Measurements from ENCODE around the gene TBX21.

Gene TBX21, protein sequence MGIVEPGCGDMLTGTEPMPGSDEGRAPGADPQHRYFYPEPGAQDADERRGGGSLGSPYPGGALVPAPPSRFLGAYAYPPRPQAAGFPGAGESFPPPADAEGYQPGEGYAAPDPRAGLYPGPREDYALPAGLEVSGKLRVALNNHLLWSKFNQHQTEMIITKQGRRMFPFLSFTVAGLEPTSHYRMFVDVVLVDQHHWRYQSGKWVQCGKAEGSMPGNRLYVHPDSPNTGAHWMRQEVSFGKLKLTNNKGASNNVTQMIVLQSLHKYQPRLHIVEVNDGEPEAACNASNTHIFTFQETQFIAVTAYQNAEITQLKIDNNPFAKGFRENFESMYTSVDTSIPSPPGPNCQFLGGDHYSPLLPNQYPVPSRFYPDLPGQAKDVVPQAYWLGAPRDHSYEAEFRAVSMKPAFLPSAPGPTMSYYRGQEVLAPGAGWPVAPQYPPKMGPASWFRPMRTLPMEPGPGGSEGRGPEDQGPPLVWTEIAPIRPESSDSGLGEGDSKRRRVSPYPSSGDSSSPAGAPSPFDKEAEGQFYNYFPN

DNA sequence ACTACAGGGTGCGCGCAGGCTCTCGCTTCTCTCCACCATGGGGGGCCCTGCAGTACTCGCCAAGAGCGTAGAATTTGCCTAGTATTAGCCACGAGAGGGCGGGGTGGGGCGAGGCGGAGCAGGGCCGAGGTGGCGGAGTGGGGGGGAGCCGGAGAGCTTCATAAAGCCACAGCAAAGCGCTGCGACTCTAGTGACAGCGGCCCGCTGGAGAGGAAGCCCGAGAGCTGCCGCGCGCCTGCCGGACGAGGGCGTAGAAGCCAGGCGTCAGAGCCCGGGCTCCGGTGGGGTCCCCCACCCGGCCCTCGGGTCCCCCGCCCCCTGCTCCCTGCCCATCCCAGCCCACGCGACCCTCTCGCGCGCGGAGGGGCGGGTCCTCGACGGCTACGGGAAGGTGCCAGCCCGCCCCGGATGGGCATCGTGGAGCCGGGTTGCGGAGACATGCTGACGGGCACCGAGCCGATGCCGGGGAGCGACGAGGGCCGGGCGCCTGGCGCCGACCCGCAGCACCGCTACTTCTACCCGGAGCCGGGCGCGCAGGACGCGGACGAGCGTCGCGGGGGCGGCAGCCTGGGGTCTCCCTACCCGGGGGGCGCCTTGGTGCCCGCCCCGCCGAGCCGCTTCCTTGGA, at the start of gene TBX21:
TBX21 (plus strand) TSS at position 190 of the 627 bp plus-strand sequence; CDS start at position 409, 219 bp downstream.
- peak; percentile 87 for DNase-seq

DNA sequence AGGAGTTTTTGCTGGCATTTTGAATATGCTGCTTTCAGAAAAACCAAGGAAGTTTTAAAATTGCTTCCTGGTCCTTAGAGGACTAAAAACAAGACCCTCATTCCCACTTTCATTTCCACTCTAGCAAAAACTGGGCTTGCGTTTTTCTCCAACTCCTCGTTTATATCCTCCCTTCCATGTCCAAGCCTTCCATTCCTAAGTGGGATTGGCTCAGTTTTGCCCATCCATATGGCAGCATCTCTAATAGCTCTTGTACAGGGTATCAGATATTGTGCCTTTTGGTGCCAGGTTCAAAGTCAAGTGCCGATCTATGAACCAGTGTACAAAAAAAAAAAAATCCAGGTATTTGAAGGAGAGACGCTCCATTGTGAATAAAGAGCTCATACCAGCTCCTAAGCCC, 49.0 kb upstream of the TBX21 start:
- no peak for DNase-seq

DNA sequence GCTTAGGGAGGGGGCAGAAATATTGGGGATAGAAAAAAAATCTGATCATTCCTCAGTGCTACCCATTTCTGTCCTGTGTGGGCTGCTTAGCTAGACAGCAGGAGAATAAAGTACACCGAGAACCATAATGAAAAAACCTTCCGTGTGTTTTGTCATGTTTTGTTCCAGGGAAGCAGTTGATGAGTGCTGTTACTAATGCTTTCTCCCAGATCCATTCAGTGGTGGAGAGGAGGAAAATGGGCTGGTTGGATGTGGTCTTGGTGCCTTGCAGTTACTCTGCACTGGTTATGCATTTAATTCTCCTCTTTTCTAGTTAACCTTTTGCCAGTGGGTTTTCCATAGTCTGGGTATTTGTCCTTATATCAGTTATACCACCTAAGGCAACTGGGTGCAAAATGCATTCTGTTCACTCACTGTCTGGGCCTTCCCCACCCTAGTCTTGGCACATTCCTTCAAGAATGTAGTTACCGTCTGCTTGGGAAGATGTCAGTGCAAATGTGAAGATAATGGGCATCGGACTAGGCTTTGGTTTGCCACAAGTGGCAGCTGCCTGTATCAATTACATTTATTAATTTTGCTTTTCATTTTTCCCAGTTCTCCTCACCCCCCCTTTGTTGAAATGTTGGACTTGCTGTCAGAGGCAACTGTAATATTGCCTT, 48.4 kb upstream of the TBX21 start:
- no peak for DNase-seq

DNA sequence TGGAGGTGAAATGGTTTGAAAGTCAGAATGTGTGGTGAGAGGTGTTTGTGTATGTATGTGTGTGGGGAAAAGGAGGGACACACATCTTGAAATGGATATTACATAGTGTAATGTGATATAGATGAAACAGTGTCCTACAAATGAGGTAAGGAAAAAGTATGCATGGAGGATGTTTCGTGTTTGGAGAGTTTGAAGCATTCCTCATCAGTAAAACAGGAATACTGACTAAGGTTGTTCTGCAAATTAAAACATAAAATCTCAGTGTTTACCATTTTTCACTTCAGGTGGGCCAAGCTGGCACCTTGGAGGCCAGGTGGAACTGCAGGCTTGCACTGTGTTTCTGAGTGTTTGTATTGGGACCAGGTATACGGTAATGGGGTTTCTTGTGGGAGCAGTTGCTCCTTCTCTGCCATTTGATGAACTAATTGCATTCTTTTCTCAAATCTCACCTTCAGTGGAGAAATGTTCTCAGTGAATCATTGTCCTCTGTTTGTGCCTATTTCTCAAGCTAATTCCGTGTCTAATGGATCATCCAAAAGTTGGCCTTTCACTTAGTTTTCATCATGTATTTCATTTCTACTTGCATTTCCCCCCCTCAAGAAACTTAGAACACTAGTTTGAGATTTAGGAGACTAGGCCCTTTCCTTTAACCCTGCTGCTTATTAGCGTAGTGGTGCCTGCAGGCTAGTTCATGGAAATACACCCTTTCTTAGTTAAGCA, 47.3 kb upstream of the TBX21 start:
- DNase-seq: no peak

DNA sequence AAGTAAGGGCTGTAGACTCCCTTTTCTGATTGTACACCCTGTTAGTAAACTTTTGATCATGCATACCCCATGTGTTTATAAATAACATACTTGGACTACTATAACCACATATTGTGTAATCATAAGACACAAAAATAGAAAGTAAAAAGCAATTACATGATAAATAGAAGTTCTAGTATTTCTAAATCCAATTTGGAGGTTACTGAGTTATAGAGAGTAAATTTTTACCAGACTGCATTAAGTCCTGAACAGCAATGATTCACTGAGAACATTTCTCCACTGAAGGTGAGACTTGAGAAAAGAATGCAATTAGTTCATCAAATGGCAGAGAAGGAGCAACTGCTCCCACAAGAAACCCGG, 46.8 kb upstream of the TBX21 start:
- no peak for DNase-seq

DNA sequence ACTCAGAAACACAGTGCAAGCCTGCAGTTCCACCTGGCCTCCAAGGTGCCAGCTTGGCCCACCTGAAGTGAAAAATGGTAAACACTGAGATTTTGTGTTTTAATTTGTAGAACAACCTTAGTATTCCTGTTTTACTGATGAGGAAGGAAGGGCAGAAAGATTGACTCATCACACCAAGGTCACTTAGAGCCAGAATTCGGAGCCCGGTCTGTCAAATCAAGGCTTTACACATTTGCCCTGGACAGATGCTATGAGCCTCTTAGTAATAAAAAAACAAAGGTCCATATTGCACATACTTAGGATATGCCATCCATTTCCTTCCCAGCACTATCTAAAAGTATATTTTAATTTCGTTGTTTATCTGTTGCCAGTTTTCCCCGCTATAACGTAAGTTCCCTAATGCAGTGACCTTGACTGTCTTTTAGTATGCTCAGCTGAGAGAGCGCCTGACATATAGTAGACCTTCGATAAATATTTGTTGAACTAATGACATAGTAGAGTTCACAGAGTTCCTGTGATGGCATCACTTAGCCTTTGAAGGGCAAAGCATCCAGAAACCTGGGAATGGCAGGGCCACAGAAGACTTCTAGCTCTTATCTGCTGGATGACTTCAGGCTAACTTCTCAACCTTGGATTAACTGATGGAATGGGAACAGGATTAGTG, 46.2 kb upstream of the TBX21 start:
- DNase-seq: peak; percentile 50

DNA sequence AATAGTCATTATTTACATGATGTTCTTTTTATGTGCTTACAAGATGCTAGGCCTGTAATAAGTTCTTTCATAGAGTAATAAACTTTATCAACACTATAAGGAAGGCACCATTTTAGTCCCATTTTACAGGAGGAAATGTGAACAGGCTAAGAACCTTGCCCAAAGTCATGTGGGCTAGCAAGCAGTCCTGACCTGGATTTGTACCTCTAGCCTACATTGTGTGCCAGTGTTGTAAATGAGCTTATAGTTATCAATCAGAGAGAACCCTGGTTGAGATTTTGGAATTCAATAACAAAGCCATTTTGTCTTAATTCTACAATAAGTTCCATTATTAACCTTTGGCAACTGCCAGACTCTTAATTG, 45.7 kb upstream of the TBX21 start:
- DNase-seq: no peak

DNA sequence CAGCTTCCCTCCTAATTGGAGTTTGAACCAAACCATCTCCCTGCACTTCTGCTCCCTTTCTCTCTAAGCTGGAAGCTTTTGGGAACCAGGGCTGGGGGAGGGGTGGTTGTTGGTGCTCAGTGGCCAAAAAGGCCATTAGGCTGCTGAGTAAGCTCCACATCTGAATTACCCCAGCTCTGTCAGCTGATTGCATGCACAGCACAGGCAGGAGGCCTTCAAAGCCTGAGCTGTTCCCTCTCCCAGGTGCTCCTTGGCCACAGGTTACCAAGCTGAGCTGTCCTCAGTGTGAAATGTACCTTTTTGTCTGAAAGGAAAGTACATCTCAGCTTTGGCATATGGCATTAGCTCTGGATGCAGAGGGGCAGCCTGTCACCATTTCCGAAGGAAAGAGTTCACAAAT, 45.3 kb upstream of the TBX21 start:
- DNase-seq: peak; percentile 51

DNA sequence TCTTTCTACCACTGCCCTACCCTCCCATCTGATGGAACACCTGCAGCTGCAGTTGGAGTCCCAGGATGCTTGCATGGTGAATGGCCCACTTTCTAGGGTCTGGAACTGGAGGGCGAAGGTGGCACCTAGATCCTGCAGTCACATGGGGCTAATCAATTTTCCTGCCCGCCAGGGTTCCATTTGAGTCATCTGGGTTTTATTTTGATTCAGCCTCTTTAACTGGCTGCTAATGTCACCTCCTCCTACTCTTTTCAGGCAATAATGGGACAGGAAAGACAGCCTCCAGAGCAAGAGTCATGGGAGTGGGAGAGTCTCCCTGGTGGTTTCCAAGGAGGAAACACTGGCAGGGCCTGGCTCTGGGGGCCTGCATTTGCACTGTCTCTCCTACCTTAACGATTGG, 42.9 kb upstream of the TBX21 start:
- no peak for DNase-seq

DNA sequence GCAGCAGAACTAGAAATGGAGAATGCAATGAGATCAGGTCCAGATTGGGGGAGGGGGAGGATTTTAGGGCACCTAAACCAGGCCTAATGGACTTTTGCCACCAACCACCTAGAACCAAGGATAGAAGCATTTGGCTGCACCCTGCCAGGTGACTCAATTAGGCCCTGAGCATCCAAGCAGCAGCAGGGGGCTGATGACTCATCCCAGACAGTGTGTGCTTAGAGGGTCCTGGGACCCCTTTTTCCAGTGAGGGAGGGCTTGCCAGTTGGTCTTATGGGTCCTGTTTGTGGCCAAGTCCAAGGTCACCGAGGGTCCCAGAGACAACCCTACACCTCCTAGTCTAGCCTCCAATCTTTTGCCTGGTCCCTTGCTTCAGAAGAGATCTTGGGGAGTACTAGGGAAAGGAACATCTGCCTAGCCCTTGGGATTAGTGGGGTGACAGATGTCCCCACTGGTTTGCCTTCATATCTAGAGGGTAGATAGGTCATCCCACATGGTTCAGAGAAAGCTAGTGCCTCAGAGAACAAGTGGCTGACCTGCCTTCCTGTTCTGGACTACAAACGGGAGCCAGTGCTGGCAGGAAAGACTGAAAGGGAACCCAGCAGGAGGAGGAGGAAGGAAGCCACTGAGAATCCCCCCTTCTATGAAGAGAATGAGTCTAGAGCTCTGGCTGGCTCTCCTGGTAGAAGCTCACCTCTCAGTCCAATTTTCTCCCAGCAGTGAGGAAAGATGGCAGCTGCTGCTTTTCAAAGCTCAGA, 40.7 kb upstream of the TBX21 start:
- DNase-seq: peak; percentile 49

DNA sequence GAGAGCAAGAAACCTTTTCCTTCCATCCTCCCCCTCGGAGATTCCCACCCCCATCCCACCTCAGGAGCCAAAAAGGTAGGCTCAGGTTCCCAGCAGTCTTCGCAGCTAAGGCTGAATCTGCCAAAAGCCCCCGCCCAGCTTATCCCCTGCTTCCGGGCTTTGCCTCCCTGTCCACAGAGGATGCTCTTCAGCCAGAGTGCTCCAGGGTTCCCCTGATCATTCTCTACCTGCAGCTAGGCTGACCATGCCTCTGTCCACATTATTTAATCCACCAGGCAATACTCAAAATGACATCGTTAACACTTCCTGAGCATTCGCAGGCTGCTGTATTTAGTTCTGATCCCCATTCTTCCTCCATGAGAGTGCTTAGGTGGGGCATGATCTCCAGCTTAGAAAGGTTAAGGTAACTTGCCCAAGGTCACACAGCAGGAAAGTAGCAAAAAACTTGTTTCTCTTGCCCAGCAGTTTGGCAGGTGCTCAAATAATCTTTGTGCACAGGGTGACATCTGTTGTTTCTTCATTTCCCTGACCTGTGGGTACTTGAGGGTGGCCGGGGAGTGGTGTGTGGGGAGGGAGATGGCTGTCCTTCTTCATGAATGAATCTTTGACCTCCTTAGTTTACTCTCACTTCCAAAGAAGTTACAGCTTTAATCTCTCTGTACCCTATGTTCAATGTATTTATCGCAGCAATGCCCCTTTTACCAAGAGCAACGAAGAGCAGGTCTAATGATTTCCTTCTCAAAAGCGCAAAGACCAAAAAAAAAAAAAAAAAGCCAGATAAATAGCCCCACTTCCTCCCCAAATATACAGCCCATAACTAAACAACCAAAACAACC, 39.9 kb upstream of the TBX21 start:
- peak; percentile 72 for DNase-seq

DNA sequence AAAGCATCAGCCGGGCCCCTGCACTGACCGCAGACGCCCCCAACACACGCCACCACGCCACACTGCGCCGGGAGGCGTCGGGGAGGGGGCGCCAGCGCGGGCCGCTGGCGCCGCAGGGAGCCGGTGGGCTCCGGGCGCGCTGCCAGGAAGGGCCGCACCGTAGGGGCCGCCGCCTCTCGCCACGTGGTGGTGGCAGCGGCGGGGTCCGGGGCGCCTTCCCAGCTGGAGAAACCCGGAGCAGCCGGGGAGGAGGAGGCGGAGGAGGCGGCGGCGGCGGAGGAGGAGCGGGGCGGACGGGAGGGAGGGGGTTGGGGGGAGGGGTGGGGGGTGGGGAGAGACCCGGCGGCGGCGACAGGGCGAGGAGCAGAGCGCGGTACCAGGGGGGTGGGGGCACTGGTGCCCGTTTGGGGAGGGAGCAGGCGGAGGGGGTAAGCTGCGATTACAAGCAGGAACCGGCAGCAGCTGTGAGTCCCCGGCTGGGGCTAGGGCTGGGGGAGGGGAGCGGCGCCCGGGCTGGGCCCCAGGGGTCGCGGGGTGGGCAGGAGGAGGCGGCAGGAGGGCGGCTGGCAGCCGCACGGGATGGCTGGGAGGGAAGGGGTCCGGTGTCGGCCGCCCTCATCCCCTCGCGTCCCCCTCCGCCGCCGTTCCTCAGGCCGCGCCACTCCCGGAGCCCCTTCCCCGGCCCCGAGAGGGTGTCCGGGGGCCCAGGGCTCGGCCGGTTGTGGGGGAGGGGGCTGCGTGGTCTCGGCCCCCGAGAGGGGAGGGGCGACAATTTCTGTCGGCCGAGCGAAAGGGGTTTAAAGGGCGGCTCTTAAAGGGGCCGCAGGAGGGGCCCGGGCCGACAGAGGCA, 39.1 kb upstream of the TBX21 start, which contains the start of gene TBKBP1:
TBKBP1 (plus strand) TSS at position 431 of the 850 bp plus-strand sequence. CDS start 1,952 bp downstream, outside the sequence.
- DNase-seq: peak; percentile 68

DNA sequence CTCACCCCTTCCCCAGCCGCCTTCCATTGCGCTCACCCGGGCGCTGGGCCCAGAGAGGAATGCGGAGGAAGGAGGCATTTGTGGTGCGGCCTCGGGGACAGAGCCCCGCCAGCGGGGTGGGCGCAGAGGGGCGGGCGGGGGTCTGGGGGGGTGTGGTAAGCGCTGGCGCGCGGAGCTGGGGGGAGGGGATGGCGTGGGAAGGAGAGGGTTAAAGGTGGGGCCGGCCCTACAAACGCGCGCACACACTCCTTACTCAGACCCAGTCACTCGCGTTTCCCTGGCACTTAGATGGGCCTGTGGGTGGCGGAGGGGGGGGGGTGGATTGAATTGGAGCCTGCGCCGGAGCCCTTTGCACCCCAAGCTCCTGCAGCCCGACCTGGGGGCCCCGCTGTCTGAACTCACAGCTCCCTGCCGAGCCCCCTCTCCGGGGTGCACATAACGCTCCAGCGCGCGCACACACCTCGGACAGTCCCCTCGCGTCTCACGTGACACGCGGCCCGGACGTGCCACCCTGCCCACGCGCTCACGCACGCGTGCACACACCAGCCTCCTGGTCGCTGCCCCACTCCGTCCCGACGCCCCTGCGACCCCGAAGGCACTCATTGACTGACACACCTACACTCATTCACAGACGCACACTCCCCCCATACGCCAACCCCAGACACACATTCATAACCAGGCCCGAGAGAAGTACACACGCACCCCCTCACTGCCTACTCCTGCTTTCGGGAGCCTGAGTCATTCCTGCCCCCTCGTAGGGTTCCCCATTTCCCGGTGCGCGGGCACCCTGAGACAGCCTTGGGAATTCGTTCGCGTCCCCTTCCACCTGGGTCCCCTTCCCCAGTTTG, 38.2 kb upstream of the TBX21 start:
- DNase-seq: peak; percentile 76

DNA sequence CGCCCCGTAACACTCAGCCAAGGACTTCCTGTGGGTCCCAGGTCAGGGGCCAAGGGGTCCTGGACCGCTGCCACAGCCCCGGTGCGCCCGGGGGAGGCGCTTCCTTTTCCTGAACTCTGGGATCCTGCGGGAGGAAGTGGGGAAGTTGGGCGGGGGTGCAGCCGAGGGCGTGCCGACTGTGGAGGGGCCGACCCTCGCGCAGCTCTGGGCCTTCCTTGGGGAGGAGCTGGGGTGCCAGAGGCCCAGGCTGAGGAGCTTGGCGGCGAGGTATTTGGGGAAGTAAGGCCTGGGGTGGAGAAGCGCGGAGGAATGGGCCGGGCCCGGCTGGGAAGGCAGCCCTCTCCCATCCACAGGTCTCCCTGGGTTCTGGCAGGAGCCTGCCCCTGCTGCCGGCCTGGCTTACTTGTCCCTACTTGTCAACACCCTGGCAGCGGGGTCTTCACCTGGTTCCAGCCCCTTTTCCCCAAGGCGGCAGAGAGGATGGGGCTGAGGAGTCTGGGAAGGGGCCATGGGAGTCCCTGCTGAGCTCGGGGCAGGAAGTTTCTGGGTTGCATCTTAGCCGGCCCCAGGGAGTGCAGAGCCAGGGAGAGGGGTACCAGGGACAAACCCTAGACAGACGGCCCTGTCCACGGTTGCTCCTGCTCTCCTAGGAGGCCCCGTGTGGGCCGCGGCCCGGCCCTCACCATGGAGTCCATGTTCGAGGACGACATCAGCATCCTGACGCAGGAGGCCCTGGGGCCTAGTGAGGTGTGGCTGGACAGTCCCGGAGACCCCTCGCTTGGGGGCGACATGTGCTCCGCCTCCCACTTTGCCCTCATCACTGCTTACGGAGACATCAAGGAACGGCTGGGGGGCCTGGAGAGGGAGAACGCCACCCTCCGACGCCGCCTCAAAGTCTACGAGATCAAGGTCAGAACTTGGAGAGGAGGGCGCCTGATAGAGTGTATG, 37.3 kb upstream of the TBX21 start:
- DNase-seq: no peak

DNA sequence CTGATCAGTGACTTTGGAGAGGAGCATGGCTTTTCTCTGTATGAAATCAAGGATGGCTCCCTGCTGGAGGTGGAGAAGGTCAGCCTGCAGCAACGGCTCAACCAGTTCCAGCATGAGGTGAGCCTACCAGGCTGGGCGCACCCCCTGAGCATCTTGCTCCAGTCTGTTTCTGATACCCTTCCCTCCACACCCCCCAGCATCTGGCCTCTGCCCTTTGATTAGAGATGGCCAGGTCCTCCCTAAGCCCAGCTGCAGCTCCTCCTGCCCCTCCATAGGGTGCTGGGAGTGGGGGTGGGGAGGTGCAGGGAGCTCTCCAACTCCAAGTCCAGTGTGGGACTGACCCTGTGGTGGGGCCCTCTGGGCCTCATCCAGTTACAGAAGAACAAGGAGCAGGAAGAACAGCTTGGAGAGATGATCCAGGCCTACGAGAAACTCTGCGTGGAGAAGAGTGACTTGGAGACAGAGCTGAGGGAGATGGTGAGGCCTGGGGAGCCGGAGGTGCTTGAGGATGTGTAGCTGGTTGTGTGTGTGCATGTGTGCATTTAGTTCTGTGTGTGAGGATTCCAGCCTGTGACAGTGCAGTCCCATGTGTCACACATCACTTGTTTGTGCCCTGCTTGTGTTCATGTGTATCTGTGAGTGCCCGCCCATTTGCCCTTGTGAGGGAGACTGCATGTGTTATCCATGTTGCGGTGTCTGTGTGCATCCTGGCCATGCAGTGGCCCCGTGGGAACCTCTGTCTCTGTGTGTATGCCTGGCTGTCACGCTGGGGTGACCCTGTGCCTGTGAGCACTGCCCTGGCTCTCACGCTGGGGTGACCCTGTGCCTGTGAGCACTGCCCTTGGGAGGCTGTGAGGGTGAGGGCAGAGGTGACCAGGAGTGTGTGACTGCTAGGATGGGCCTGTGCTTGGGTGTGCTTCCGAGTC, 36.1 kb upstream of the TBX21 start:
- no peak for DNase-seq
